LoVo (cell line): ENCODE data around the gene EYA2.

ENCODE experiments used
- DNase-seq: peaks from one replicate; pipeline ENCODE4 v3.0.0-alpha.2; 2016; ENCODE audit warnings: low spot score

Gene EYA2

GRCh38 chr20:47111576-47111975 lies 216.9 kb downstream of the EYA2 start:
- DNase-seq = no peak

- no peak for DNase-seq
Observed at GRCh38 chr20:47113362-47114109, 218.9 kb downstream of the EYA2 start.

- no peak for DNase-seq
Observed at GRCh38 chr20:47115694-47116093, 221.1 kb downstream of the EYA2 start.

GRCh38 chr20:47117371-47117770 lies 222.7 kb downstream of the EYA2 start:
- DNase-seq = no peak

- no peak for DNase-seq
Observed at GRCh38 chr20:47117773-47118172, 223.1 kb downstream of the EYA2 start.

- DNase-seq = no peak
Observed at GRCh38 chr20:47118206-47118605, 223.6 kb downstream of the EYA2 start.

- no peak for DNase-seq
Observed at GRCh38 chr20:47118641-47119040, 224.0 kb downstream of the EYA2 start.

- DNase-seq = no peak
Observed at GRCh38 chr20:47120346-47120936, 225.8 kb downstream of the EYA2 start.

GRCh38 chr20:47122560-47122959 lies 227.9 kb downstream of the EYA2 start:
- DNase-seq = no peak

- no peak for DNase-seq
Observed at GRCh38 chr20:47124181-47124717, 229.6 kb downstream of the EYA2 start.

GRCh38 chr20:47125508-47125757 lies 230.8 kb downstream of the EYA2 start:
- no peak for DNase-seq

- DNase-seq = no peak
Observed at GRCh38 chr20:47125758-47126591, 231.3 kb downstream of the EYA2 start.

- no peak for DNase-seq
Observed at GRCh38 chr20:47126709-47127108, 232.1 kb downstream of the EYA2 start.

- DNase-seq = no peak
Observed at GRCh38 chr20:47127546-47127945, 232.9 kb downstream of the EYA2 start.

GRCh38 chr20:47127999-47128398 lies 233.4 kb downstream of the EYA2 start:
- no peak for DNase-seq

- DNase-seq = no peak
Observed at GRCh38 chr20:47129306-47129705, 234.7 kb downstream of the EYA2 start.

- no peak for DNase-seq
Observed at GRCh38 chr20:47133809-47134456, 239.3 kb downstream of the EYA2 start.

GRCh38 chr20:47136782-47137181 lies 242.1 kb downstream of the EYA2 start:
- no peak for DNase-seq

GRCh38 chr20:47137231-47137870 lies 242.7 kb downstream of the EYA2 start:
- DNase-seq = no peak

GRCh38 chr20:47139934-47140535 lies 245.4 kb downstream of the EYA2 start:
- DNase-seq = no peak

- DNase-seq = no peak
Observed at GRCh38 chr20:47141350-47141921, 246.8 kb downstream of the EYA2 start.
